Right cardiac atrium (tissue), 5 donors: ENCODE data around the gene EMID1. TPM values are rescaled to one million over a fixed set of nuclear protein-coding genes. Genes with fewer than 3 reads are reported as not detected.
A peak's percentile ranks its signal among the peaks of the same experiment; 100 is the strongest.

Experiments
- ATAC-seq, 2 donors: fragments of 200-7000 bp; cut with Tn5 transposase; one replicate each; pipeline versions ENCODE4 v1.8.0 to v1.9.1; 2020; ENCODE audit warnings: moderate library complexity in 2 of 2, mild to moderate bottlenecking in 1 of 2
- DNase-seq, 3 donors: peaks; one replicate each; pipeline ENCODE4 v3.0.0-alpha.2; 2020
- H3K27ac ChIP-seq: one replicate; pipeline ENCODE4 v1.5.1; 2013; ENCODE audit warnings: mild to moderate bottlenecking, low read length, control low read depth, moderate library complexity
- H3K27me3 ChIP-seq: one replicate; pipeline ENCODE4 v1.6.1; 2013; ENCODE audit not compliant: control insufficient read depth, insufficient read depth
- H3K4me1 ChIP-seq: one replicate; pipeline ENCODE4 v1.6.1; 2013; ENCODE audit warnings: low read length; ENCODE audit not compliant: control insufficient read depth, insufficient read depth
- H3K4me3 ChIP-seq: one replicate; pipeline ENCODE4 v1.5.1; 2013; ENCODE audit warnings: low read length, control low read depth
- H3K9me3 ChIP-seq: one replicate; pipeline ENCODE4 v1.6.1; 2013; ENCODE audit warnings: low read length; ENCODE audit not compliant: control insufficient read depth
- WGBS: extraction: QIAGEN DNeasy Blood & Tissue Kit; methylation state at CpG from one replicate; pipeline ENCODE4 v1.1.7; 2013; 5-methylcytosine and 5-hydroxymethylcytosine counted together
- intact Hi-C, 4 donors: fragments of 100-400 bp; cut with DNase I; formaldehyde crosslinking; loops; one replicate each; pipeline versions ENCODE4 v1.11.0 to v1.14.0; 2022 to 2023
- polyA plus RNA-seq: library from polyadenylated mRNA; stranded (reverse); fragments of 200-250 nt; gene quantifications from one replicate; pipeline ENCODE4 v1.2.3, GENCODE V29; 2013
- total RNA-seq, 4 donors: library from RNA; stranded (reverse); fragmentation: NEBNext Ultra II Directional; extraction: Animal tissue kit (Norgen Biotek cat#: 25700); gene quantifications; one replicate each; pipeline ENCODE4 v1.2.1, GENCODE V29; 2021
- donor health status: healthy with polysubstance abuse.
- donor health status: DM: no; HTN: yes; CAD: no.
- donor health status: DM: no; HTN: no; CAD: no.
- donor health status: DM: no; HTN: yes; CAD: no; lungs with severe emphysema.
- donor health status: DM: yes; HTN: yes; CAD: no.

Gene EMID1
- total and polyA plus RNA-seq, 5 donors = 0.74 to 1.6 (median 0.95) TPM

GRCh38 chr22:29171721-29172120, 34.0 kb upstream of the EMID1 start:
- Histone ChIP-seq H3K9me3 (no peaks in the 10 kb centered on the region), H3K4me1 (no peaks in the 10 kb centered on the region), H3K4me3 (no peak overlapping the region), H3K27ac (no peak overlapping the region), H3K27me3 (no peaks in the 10 kb centered on the region)
- intact Hi-C loops = no loop called here
- DNase-seq = no peak
- ATAC-seq = no peak
- 87% methylated on average over 10 of the region's 10 CpGs for WGBS

- no peak for ATAC-seq
- WGBS = 92% methylated on average over 6 of the region's 6 CpGs
Observed at GRCh38 chr22:29172216-29172615, 33.5 kb upstream of the EMID1 start.

GRCh38 chr22:29175312-29175835, 30.3 kb upstream of the EMID1 start:
- intact Hi-C loops = no loop called here
- H3K9me3 ChIP-seq = no peaks in the 10 kb centered on the region
- DNase-seq (no peak), ATAC-seq (no peak)
- no peak overlapping the region for H3K27ac ChIP-seq
- H3K4me3 ChIP-seq = no peak overlapping the region
- H3K4me1 ChIP-seq = no peaks in the 10 kb centered on the region
- H3K27me3 ChIP-seq = no peaks in the 10 kb centered on the region
- WGBS = 83% methylated on average over 1 of the region's 1 CpG

More at GRCh38 chr22:29172216-29172615, 33.5 kb upstream of the EMID1 start:
- DNase-seq = no peak
- no peak overlapping the region for H3K4me3 ChIP-seq
- H3K27ac ChIP-seq = no peak overlapping the region
- intact Hi-C loops = no loop called here
- H3K9me3 ChIP-seq = no peaks in the 10 kb centered on the region
- H3K27me3 ChIP-seq = no peaks in the 10 kb centered on the region
- H3K4me1 ChIP-seq = no peaks in the 10 kb centered on the region

- Histone ChIP-seq H3K4me1 (no peaks in the 10 kb centered on the region), H3K27me3 (no peaks in the 10 kb centered on the region), H3K4me3 (no peak overlapping the region), H3K27ac (no peak overlapping the region), H3K9me3 (no peaks in the 10 kb centered on the region)
- 84% methylated on average over 19 of the region's 19 CpGs for WGBS
- ATAC-seq (no peak), DNase-seq (no peak)
- intact Hi-C loops = no loop called here
Observed at GRCh38 chr22:29183971-29184848, 21.5 kb upstream of the EMID1 start.

- Histone ChIP-seq H3K27ac (no peak overlapping the region), H3K27me3 (no peaks in the 10 kb centered on the region), H3K4me1 (no peaks in the 10 kb centered on the region), H3K4me3 (no peak overlapping the region), H3K9me3 (no peaks in the 10 kb centered on the region)
- DNase-seq = no peak
- ATAC-seq = peak in 1 of 2 donors; percentile 36
- intact Hi-C loops = no loop called here
- WGBS = 78% methylated on average over 12 of the region's 12 CpGs
Observed at GRCh38 chr22:29184849-29185490, 20.7 kb upstream of the EMID1 start.

- no peak for DNase-seq
- WGBS = 97% methylated on average over 1 of the region's 1 CpG
- no peaks in the 10 kb centered on the region for H3K27me3 ChIP-seq
- no peak for ATAC-seq
- no peaks in the 10 kb centered on the region for H3K9me3 ChIP-seq
- no peak overlapping the region for H3K4me3 ChIP-seq
- intact Hi-C loops = no loop called here
- H3K4me1 ChIP-seq = no peaks in the 10 kb centered on the region
- H3K27ac ChIP-seq = no peak overlapping the region
Observed at GRCh38 chr22:29186302-29186701, 19.4 kb upstream of the EMID1 start.

GRCh38 chr22:29187831-29188230, 17.9 kb upstream of the EMID1 start:
- Histone ChIP-seq H3K27me3 (no peaks in the 10 kb centered on the region), H3K9me3 (no peaks in the 10 kb centered on the region), H3K4me3 (no peak overlapping the region), H3K4me1 (no peaks in the 10 kb centered on the region), H3K27ac (no peak overlapping the region)
- intact Hi-C loops = no loop called here
- WGBS = 82% methylated on average over 7 of the region's 7 CpGs
- ATAC-seq (no peak), DNase-seq (no peak)

GRCh38 chr22:29190051-29190450, 15.6 kb upstream of the EMID1 start:
- no peaks in the 10 kb centered on the region for H3K4me1 ChIP-seq
- H3K9me3 ChIP-seq = no peaks in the 10 kb centered on the region
- H3K4me3 ChIP-seq = no peak overlapping the region
- WGBS = 87% methylated on average over 8 of the region's 8 CpGs
- intact Hi-C loops = no loop called here
- no peak for DNase-seq
- no peak overlapping the region for H3K27ac ChIP-seq
- ATAC-seq = no peak
- H3K27me3 ChIP-seq = no peaks in the 10 kb centered on the region

- peaks cover 4% of the 10 kb centered on the region for H3K4me1 ChIP-seq
- ATAC-seq (no peak), DNase-seq (no peak)
Observed at GRCh38 chr22:29190918-29191317, 14.8 kb upstream of the EMID1 start.

GRCh38 chr22:29193021-29193420, 12.7 kb upstream of the EMID1 start:
- intact Hi-C loops = no loop called here

More at GRCh38 chr22:29190918-29191317, 14.8 kb upstream of the EMID1 start:
- no peak overlapping the region for H3K27ac ChIP-seq
- H3K4me3 ChIP-seq = no peak overlapping the region
- intact Hi-C loops = no loop called here
- H3K27me3 ChIP-seq = no peaks in the 10 kb centered on the region
- WGBS = 82% methylated on average over 10 of the region's 10 CpGs
- no peaks in the 10 kb centered on the region for H3K9me3 ChIP-seq

GRCh38 chr22:29194184-29194583, 11.5 kb upstream of the EMID1 start:
- Histone ChIP-seq H3K9me3 (no peaks in the 10 kb centered on the region), H3K27ac (no peak overlapping the region), H3K27me3 (no peaks in the 10 kb centered on the region), H3K4me3 (no peak overlapping the region), H3K4me1 (peaks cover 4% of the 10 kb centered on the region)
- ATAC-seq = no peak
- no peak for DNase-seq
- WGBS = 86% methylated on average over 2 of the region's 2 CpGs
- intact Hi-C loops = no loop called here

More at GRCh38 chr22:29193021-29193420, 12.7 kb upstream of the EMID1 start:
- no peak for DNase-seq
- Histone ChIP-seq H3K4me1 (peaks cover 4% of the 10 kb centered on the region), H3K9me3 (no peaks in the 10 kb centered on the region), H3K27ac (no peak overlapping the region), H3K27me3 (no peaks in the 10 kb centered on the region), H3K4me3 (no peak overlapping the region)
- ATAC-seq = no peak
- 83% methylated on average over 8 of the region's 8 CpGs for WGBS
